PFSK-1 (cell line): ENCODE results near the gene MAN1C1.

Experiments used
- FOXP2 ChIP-seq: optimal IDR thresholded peaks from 2 replicates; pipeline ENCODE3; 2011; ENCODE audit warnings: borderline replicate concordance, control low read depth, inconsistent platforms; ENCODE audit not compliant: insufficient read depth; ENCODE audit errors: extremely low read length, extremely low read depth
- POLR2AphosphoS5 ChIP-seq: IDR thresholded peaks from 2 replicates; pipeline ENCODE4 v1.6.1; 2012; ENCODE audit warnings: low read depth, mild to moderate bottlenecking, control low read depth, low read length, moderate library complexity
- REST ChIP-seq, 2 experiments: IDR thresholded peaks; 2 replicates each; pipeline versions ENCODE4 v1.6.1 to v1.8.0; 2011 to 2012; ENCODE audit warnings: low read depth in 2 of 2, low read length in 2 of 2, control low read depth in 1 of 2, inconsistent platforms in 1 of 2, mild to moderate bottlenecking in 1 of 2, moderate library complexity in 1 of 2; ENCODE audit not compliant: insufficient read depth in 1 of 2
- SIN3A ChIP-seq: IDR thresholded peaks from 2 replicates; pipeline ENCODE4 v1.6.1; 2012; ENCODE audit warnings: mild to moderate bottlenecking, low read length, moderate library complexity, borderline replicate concordance; ENCODE audit not compliant: insufficient read depth
- TAF1 ChIP-seq: IDR thresholded peaks from 2 replicates; pipeline ENCODE4 v1.6.1; 2012; ENCODE audit warnings: low read length, control low read depth, borderline replicate concordance; ENCODE audit not compliant: insufficient read depth

The MAN1C1 gene

DNA sequence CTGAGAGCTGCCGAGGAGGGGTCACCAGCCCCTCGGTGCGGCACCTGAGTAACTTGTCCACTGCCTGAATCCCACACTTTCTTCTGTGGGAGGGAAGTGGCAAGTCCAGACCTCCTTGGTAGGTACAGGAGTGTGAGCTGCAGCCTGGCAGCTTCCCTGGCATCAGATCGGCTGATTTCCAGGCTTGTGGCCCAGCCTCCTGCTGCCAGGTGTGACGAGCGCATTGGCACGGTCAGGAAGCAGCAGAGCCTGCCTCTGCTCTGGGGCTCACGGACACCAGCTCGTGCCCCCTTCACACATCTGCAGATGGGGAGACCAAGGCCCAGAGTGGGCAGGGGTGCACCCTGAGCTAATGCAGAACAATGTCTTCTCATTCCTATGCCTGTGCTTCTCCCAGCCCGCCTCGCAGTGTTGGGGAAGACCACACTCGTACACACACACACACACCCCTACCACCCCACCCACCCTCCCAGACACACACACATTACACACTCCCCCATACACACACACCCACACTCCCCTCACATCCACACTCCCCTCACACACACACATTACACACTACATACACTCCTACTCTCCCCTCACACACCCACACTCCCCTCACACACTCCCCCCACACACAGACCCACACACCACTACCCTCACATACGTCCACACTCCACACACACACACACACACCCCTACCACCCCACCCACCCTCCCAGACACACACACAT, 150.3 kb downstream of the MAN1C1 start:
- TF ChIP-seq REST (IDR thresholded peaks at IDR 0.05; ENCODE audit: insufficient read depth in 1 of 2, low read depth in 2 of 2, low read length in 2 of 2) (no peak), FOXP2 (no peak), SIN3A (no peak), POLR2AphosphoS5 (no peak), TAF1 (no peak)

DNA sequence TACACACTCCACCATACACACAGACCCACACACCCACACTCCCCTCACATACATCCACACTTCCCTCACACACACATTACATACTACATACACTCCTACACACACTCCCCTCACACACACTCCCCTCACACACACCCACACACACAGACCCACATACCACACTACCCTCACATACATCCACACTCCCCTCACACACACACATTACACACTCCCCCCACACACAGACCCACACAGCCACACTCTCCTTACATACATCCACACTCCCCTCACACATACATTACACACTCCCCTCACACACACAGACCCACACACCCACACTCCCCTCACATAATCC, 150.8 kb downstream of the MAN1C1 start:
- TF ChIP-seq TAF1 (no peak), SIN3A (no peak), POLR2AphosphoS5 (no peak), REST (IDR thresholded peaks at IDR 0.05; ENCODE audit: insufficient read depth in 1 of 2, low read depth in 2 of 2, low read length in 2 of 2) (no peak), FOXP2 (no peak)

- TF ChIP-seq TAF1, result no peak
- TF ChIP-seq POLR2AphosphoS5, result no peak
- TF ChIP-seq SIN3A, result no peak
- TF ChIP-seq FOXP2, result no peak
- TF ChIP-seq REST (IDR thresholded peaks at IDR 0.05; ENCODE audit: insufficient read depth in 1 of 2, low read depth in 2 of 2, low read length in 2 of 2), result no peak
Observed at GRCh38 chr1:25768999-25769398, 152.4 kb downstream of the MAN1C1 start.

- TF ChIP-seq FOXP2 (no peak), REST (IDR thresholded peaks at IDR 0.05; ENCODE audit: insufficient read depth in 1 of 2, low read depth in 2 of 2, low read length in 2 of 2) (no peak), SIN3A (no peak), TAF1 (no peak), POLR2AphosphoS5 (no peak)
Observed at GRCh38 chr1:25769625-25770383, 153.2 kb downstream of the MAN1C1 start.
